ENCODE results near the gene DDIT3.

Gene DDIT3

GRCh38 chr12:57474430-57474829 is 45.9 kb downstream of the DDIT3 start:
- H3K4me3 ChIP-seq (ENCODE audit: low read depth, low read length) = no peak overlapping the region
- TF ChIP-seq, protein P1, sequence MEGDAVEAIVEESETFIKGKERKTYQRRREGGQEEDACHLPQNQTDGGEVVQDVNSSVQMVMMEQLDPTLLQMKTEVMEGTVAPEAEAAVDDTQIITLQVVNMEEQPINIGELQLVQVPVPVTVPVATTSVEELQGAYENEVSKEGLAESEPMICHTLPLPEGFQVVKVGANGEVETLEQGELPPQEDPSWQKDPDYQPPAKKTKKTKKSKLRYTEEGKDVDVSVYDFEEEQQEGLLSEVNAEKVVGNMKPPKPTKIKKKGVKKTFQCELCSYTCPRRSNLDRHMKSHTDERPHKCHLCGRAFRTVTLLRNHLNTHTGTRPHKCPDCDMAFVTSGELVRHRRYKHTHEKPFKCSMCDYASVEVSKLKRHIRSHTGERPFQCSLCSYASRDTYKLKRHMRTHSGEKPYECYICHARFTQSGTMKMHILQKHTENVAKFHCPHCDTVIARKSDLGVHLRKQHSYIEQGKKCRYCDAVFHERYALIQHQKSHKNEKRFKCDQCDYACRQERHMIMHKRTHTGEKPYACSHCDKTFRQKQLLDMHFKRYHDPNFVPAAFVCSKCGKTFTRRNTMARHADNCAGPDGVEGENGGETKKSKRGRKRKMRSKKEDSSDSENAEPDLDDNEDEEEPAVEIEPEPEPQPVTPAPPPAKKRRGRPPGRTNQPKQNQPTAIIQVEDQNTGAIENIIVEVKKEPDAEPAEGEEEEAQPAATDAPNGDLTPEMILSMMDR (IDR thresholded peaks at IDR 0.05; ENCODE audit: borderline replicate concordance, insufficient read depth, low read depth, low read length) = no peak

- TF ChIP-seq, protein P1 (IDR thresholded peaks at IDR 0.05; ENCODE audit: borderline replicate concordance, insufficient read depth, low read depth, low read length) = no peak
- H3K4me3 ChIP-seq (ENCODE audit: low read depth, low read length) = no peak overlapping the region
Measured at GRCh38 chr12:57473886-57474285, 46.4 kb downstream of the DDIT3 start.

DNA sequence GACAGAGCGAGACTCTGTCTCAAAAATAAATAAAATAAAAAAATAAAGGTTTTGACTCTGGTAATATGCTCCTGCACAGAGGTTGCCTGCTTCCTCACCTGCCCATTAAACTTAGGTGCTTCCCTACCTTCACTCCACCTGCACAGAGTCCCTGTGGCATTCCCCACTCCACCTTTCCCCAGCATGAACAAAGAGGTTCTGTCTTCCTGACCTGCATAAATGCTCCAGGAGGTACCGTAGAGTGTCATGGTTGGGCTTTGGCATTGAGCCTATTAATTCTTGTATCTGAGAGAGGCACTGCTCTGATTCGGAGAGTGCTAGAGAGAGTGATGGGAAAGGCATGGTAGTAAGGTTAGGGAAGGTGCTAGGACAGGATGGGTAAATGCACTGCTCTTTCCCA is 46.9 kb downstream of the DDIT3 start:
- TF ChIP-seq, protein P1 (IDR thresholded peaks at IDR 0.05; ENCODE audit: borderline replicate concordance, insufficient read depth, low read depth, low read length) = no peak
- H3K4me3 ChIP-seq (ENCODE audit: low read depth, low read length) = no peak overlapping the region

GRCh38 chr12:57472391-57472790 is 47.9 kb downstream of the DDIT3 start:
- H3K4me3 ChIP-seq (ENCODE audit: low read depth, low read length) = no peak overlapping the region
- TF ChIP-seq, protein P1 (IDR thresholded peaks at IDR 0.05; ENCODE audit: borderline replicate concordance, insufficient read depth, low read depth, low read length) = no peak

DNA sequence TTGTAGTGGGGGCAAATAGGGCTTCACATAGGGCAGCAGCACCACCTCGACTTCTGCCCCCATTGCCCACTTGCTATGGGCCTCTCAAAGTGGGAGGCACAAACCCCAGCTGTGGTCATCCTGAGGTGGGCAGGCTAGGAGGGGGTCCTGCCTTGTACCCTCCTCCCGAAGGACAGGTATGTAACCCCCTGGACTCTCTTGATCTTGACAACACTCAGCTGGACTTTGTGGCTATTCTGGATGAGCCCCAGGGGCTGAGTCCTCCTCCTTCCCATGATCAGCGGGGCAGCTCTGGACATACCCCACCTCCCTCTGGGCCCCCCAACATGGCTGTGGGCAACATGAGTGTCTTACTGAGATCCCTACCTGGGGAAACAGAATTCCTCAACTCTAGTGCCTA is 48.7 kb downstream of the DDIT3 start:
- H3K4me3 ChIP-seq (ENCODE audit: low read depth, low read length) = no peak overlapping the region
- TF ChIP-seq, protein P1 (IDR thresholded peaks at IDR 0.05; ENCODE audit: borderline replicate concordance, insufficient read depth, low read depth, low read length) = no peak

- TF ChIP-seq, protein P1 (IDR thresholded peaks at IDR 0.05; ENCODE audit: borderline replicate concordance, insufficient read depth, low read depth, low read length) = no peak
- H3K4me3 ChIP-seq (ENCODE audit: low read depth, low read length) = no peak overlapping the region
Measured at GRCh38 chr12:57470970-57471656, 49.2 kb downstream of the DDIT3 start.

- H3K4me3 ChIP-seq (ENCODE audit: low read depth, low read length) = no peak overlapping the region
- TF ChIP-seq, protein P1 (IDR thresholded peaks at IDR 0.05; ENCODE audit: borderline replicate concordance, insufficient read depth, low read depth, low read length) = no peak
Measured at GRCh38 chr12:57470286-57470969, 49.9 kb downstream of the DDIT3 start.
